H1 (cell line): ENCODE data around the gene PNPLA8. TPM values are rescaled to one million over a fixed set of nuclear protein-coding genes. Genes with fewer than 3 reads are reported as not detected.
A peak's percentile ranks its signal among the peaks of the same experiment; 100 is the strongest.

Source experiments
- ASH2L ChIP-seq: fragments of 200-600, 300-600 bp; sonication (generic); IDR thresholded peaks from one replicate; pipeline ENCODE4 v1.7.1; 2017; ENCODE audit warnings: low read length
- BCL11A ChIP-seq, 2 experiments: IDR thresholded peaks; one replicate each; pipeline ENCODE4 v1.6.1; 2011; ENCODE audit warnings: low read depth in 2 of 2, low read length in 2 of 2, mild to moderate bottlenecking in 2 of 2
- CHD1 ChIP-seq: IDR thresholded peaks from 2 replicates; pipeline ENCODE4 v1.6.1; 2012; ENCODE audit warnings: low read depth, low read length, improper control_type of control experiment
- EP300 ChIP-seq, 2 experiments: IDR thresholded peaks; 1 replicate in 1 of 2; 2 replicates in 1 of 2; pipeline ENCODE4 v1.6.1; 2011 to 2012; ENCODE audit warnings: low read depth in 2 of 2, low read length in 2 of 2, mild to moderate bottlenecking in 2 of 2, borderline replicate concordance in 1 of 2, inconsistent platforms in 1 of 2, moderate library complexity in 1 of 2
- HDAC6 ChIP-seq: IDR thresholded peaks from one replicate; pipeline ENCODE4 v1.7.1; 2012; ENCODE audit warnings: low read depth, mild to moderate bottlenecking, inconsistent platforms, low read length, moderate library complexity
- JUN ChIP-seq: IDR thresholded peaks from 2 replicates; pipeline ENCODE4 v1.6.1; 2011; ENCODE audit warnings: low read depth, mild to moderate bottlenecking, improper control_type of control experiment, low read length
- MAFK ChIP-seq: IDR thresholded peaks from 2 replicates; pipeline ENCODE4 v1.6.1; 2012; ENCODE audit warnings: low read depth, mild to moderate bottlenecking, improper control_type of control experiment, low read length
- MAX ChIP-seq: IDR thresholded peaks from 2 replicates; pipeline ENCODE4 v1.6.1; 2012; ENCODE audit warnings: inconsistent platforms
- RFX5 ChIP-seq: IDR thresholded peaks from 2 replicates; pipeline ENCODE4 v1.6.1; 2011; ENCODE audit warnings: low read depth, low read length, improper control_type of control experiment, borderline replicate concordance
- SAP30 ChIP-seq: fragments of 300-600 bp; sonication (generic); IDR thresholded peaks from 2 replicates; pipeline ENCODE4 v1.7.1; 2012; ENCODE audit warnings: low read length, moderate library complexity, mild to moderate bottlenecking, inconsistent platforms; ENCODE audit not compliant: insufficient read depth, insufficient replicate concordance
- SUZ12 ChIP-seq: fragments of 200-600 bp; sonication (generic); IDR thresholded peaks from 2 replicates; pipeline ENCODE4 v1.6.1; 2012; ENCODE audit warnings: mild to moderate bottlenecking, inconsistent platforms, low read length, moderate library complexity, mixed read lengths
- TCF12 ChIP-seq: IDR thresholded peaks from 2 replicates; pipeline ENCODE4 v1.6.1; 2011; ENCODE audit warnings: low read depth, mild to moderate bottlenecking, low read length
- polyA plus RNA-seq, 7 experiments: library from polyadenylated mRNA; depleted of rRNA in 3 of 7; stranded (reverse) in 5 of 7; unstranded in 2 of 7; fragments of >200 nt in 5 of 7; fragments of 200-250 nt in 2 of 7; gene quantifications; 1 replicate in 5 of 7; 2 replicates in 1 of 7; 4 replicates in 1 of 7; pipeline versions ENCODE4 v1.2.1 to v1.2.3, GENCODE V29; 2011 to 2013; ENCODE audit warnings: missing spikeins in 2 of 7, mixed read lengths in 2 of 7
- total RNA-seq: library from RNA; stranded (reverse); fragmentation: NEBNext Ultra II Directional; extraction: Animal tissue kit (Norgen Biotek cat#: 25700); gene quantifications from 2 replicates; pipeline ENCODE4 v1.2.1, GENCODE V29; 2021

The PNPLA8 gene
- total and polyA plus RNA-seq, 2 of the 8 experiments (the other 6 are each of a cell fraction or from before 2014, with no cell fraction given): 3.8 to 11.2 TPM

DNA sequence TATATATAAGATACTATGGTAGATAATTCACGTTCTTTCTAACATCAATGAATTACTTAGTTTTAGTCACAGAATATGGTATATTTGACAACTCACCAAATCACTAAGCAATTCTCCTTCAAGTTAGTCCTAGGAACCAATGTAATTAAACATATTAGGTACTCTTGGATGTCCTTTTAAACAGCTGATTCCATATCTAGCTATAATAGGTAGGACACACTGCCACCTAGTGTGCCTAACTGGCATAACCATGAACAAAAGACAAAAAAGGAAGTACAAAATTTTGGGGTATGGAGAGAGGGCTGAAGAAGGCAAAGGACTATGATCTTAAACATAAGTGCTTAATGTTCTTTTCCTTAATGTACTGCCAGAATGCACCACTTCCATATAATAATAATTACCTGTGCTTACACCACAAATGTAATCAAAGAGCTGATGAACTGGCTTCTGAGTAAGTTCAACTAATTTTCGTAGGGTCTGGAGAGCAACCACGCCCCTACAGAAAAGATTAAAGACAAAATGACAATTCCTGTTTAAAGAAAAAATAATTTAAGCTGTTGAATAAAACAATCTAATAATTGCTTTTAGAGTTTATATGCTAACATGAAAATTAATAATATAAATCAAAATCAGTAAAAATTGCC is 28.7 kb downstream of the PNPLA8 start (continued):
- no peak for TF ChIP-seq MAX
- no peak for TF ChIP-seq RFX5
- no peak for TF ChIP-seq EP300 (IDR thresholded peaks at IDR 0.05; ENCODE audit: borderline replicate concordance in 1 of 2, low read depth in 2 of 2, low read length in 2 of 2)
- no peak for TF ChIP-seq BCL11A (IDR thresholded peaks at IDR 0.05; ENCODE audit: low read depth in 2 of 2, low read length in 2 of 2)
- no peak for TF ChIP-seq JUN
- TF ChIP-seq CHD1: no peak
- TF ChIP-seq SAP30: no peak
- no peak for TF ChIP-seq HDAC6
- TF ChIP-seq ASH2L: no peak
- TF ChIP-seq MAFK: 0 out of 2 replicates have a peak, but pooled peaks have one; percentile 10
- no peak for TF ChIP-seq TCF12
- TF ChIP-seq SUZ12: no peak
